IMR-90 (cell line): ENCODE results near the gene PLEKHG4. TPM values are rescaled to one million over a fixed set of nuclear protein-coding genes. Genes with fewer than 3 reads are reported as not detected.
A peak's percentile ranks its signal among the peaks of the same experiment; 100 is the strongest.

Source experiments
- ATAC-seq: fragments of 200-7000 bp; cut with Tn5 transposase; 2 replicates; pipeline ENCODE4 v1.9.1; 2020; ENCODE audit warnings: low read depth, mild to moderate bottlenecking, moderate library complexity
- BruUV-seq: library from RNA; stranded (reverse); fragments of 400-500 nt; replicated peaks from 2 replicates; lab custom pipeline; 2021; lab: Mats Ljungman, UMichigan
- CTCF ChIA-PET: fragments of 300-600 bp; formaldehyde crosslinking; extraction: SDS; loops from one replicate; lab custom pipeline; 2021; ENCODE audit warnings: antibody characterized with exemption; lab: Yijun Ruan, JAX
- POLR2A ChIA-PET: fragments of 300-600 bp; sonication (Branson Sonifier 250); formaldehyde crosslinking; loops from one replicate; lab custom pipeline; 2022; ENCODE audit warnings: antibody characterized with exemption; ENCODE audit not compliant: unreplicated experiment; lab: Charles Lee
- DNase-seq: peaks from one replicate; pipeline ENCODE4 v3.0.0; 2013
- H2AFZ ChIP-seq: replicated peaks from 2 replicates; pipeline ENCODE3; 2013; ENCODE audit warnings: low read length, mild to moderate bottlenecking; ENCODE audit not compliant: poor library complexity
- H2AK5ac ChIP-seq: 2 replicates; pipeline ENCODE4 v1.6.1; 2013; ENCODE audit warnings: low read depth, low read length, inconsistent platforms
- H2AK9ac ChIP-seq: replicated peaks from 2 replicates; pipeline ENCODE3; 2013; ENCODE audit warnings: mild to moderate bottlenecking, low read depth, low read length, moderate library complexity; ENCODE audit not compliant: poor library complexity
- H2BK120ac ChIP-seq: 2 replicates; pipeline ENCODE4 v1.6.1; 2013; ENCODE audit warnings: low read depth, low read length, inconsistent platforms
- H2BK15ac ChIP-seq: 3 replicates; pipeline ENCODE4 v1.6.1; 2013; ENCODE audit warnings: low read depth, low read length, inconsistent platforms
- H2BK20ac ChIP-seq: 2 replicates; pipeline ENCODE4 v1.6.1; 2013; ENCODE audit warnings: low read depth, mild to moderate bottlenecking, inconsistent platforms, low read length, moderate library complexity
- H2BK5ac ChIP-seq: 2 replicates; pipeline ENCODE4 v1.6.1; 2013; ENCODE audit warnings: mild to moderate bottlenecking, low read depth, low read length, inconsistent platforms; ENCODE audit not compliant: poor library complexity, severe bottlenecking
- H3K14ac ChIP-seq: replicated peaks from 2 replicates; pipeline ENCODE4 v1.6.1; 2013; ENCODE audit warnings: low read depth, low read length, inconsistent platforms
- H3K18ac ChIP-seq: 2 replicates; pipeline ENCODE4 v1.6.1; 2013; ENCODE audit warnings: low read depth, low read length, control low read depth
- H3K23ac ChIP-seq: 2 replicates; pipeline ENCODE4 v1.6.1; 2013; ENCODE audit warnings: low read depth, low read length, inconsistent platforms
- H3K27ac ChIP-seq: 2 replicates; pipeline ENCODE4 v1.5.1; 2013; ENCODE audit warnings: mild to moderate bottlenecking, control low read depth, low read length; ENCODE audit not compliant: insufficient read depth
- H3K27me3 ChIP-seq: 2 replicates; pipeline ENCODE4 v1.6.1; 2013; ENCODE audit warnings: low read length; ENCODE audit not compliant: control insufficient read depth, insufficient read depth
- H3K36me3 ChIP-seq: 2 replicates; pipeline ENCODE4 v1.6.1; 2013; ENCODE audit warnings: low read length, mixed read lengths; ENCODE audit not compliant: control insufficient read depth, insufficient read depth
- H3K4ac ChIP-seq: 2 replicates; pipeline ENCODE4 v1.6.1; 2013; ENCODE audit warnings: low read depth, low read length, inconsistent platforms
- H3K4me1 ChIP-seq: 2 replicates; pipeline ENCODE4 v1.6.1; 2013; ENCODE audit warnings: low read length, mixed read lengths; ENCODE audit not compliant: control insufficient read depth, insufficient read depth
- H3K4me2 ChIP-seq: 2 replicates; pipeline ENCODE4 v1.6.1; 2013; ENCODE audit warnings: low read depth, mild to moderate bottlenecking, control low read depth, low read length, moderate library complexity
- H3K4me3 ChIP-seq: 2 replicates; pipeline ENCODE4 v1.5.1; 2013; ENCODE audit warnings: low read depth, mild to moderate bottlenecking, control low read depth, low read length, moderate library complexity; ENCODE audit not compliant: insufficient read depth
- H3K56ac ChIP-seq: 2 replicates; pipeline ENCODE4 v1.6.1; 2013; ENCODE audit warnings: low read length, inconsistent platforms; ENCODE audit not compliant: insufficient read depth; ENCODE audit errors: extremely low read depth
- H3K79me1 ChIP-seq, 2 experiments: 2 replicates each; pipeline ENCODE4 v1.6.1; 2013; ENCODE audit warnings: low read length in 2 of 2, inconsistent platforms in 1 of 2, low read depth in 1 of 2
- H3K9ac ChIP-seq: 2 replicates; pipeline ENCODE4 v1.6.1; 2013; ENCODE audit warnings: low read depth, low read length, control low read depth
- H3K9me1 ChIP-seq: 2 replicates; pipeline ENCODE4 v1.6.1; 2013; ENCODE audit warnings: low read length, inconsistent platforms; ENCODE audit not compliant: insufficient read depth
- H3K9me3 ChIP-seq: 2 replicates; pipeline ENCODE4 v1.6.1; 2013; ENCODE audit warnings: low read length; ENCODE audit not compliant: control insufficient read depth, insufficient read depth
- H4K20me1 ChIP-seq: 2 replicates; pipeline ENCODE4 v1.6.1; 2013; ENCODE audit warnings: low read length, inconsistent platforms; ENCODE audit not compliant: insufficient read depth
- H4K5ac ChIP-seq: 2 replicates; pipeline ENCODE4 v1.6.1; 2013; ENCODE audit warnings: mild to moderate bottlenecking, low read depth, low read length, control low read depth
- H4K8ac ChIP-seq, 2 experiments: 2 replicates each; pipeline ENCODE4 v1.6.1; 2013; ENCODE audit warnings: low read depth in 2 of 2, low read length in 2 of 2, control low read depth in 1 of 2, inconsistent platforms in 1 of 2
- H4K91ac ChIP-seq: 2 replicates; pipeline ENCODE4 v1.6.1; 2013; ENCODE audit warnings: low read depth, low read length, inconsistent platforms; ENCODE audit not compliant: insufficient read depth
- BHLHE40 ChIP-seq: fragments of 150-350 bp; IDR thresholded peaks from 2 replicates; pipeline ENCODE4 v1.6.1; 2016; ENCODE audit warnings: mild to moderate bottlenecking, low read depth, low read length
- CEBPB ChIP-seq: IDR thresholded peaks from 2 replicates; pipeline ENCODE4 v1.6.1; 2012; ENCODE audit warnings: low read depth, low read length, improper control_type of control experiment
- MAFK ChIP-seq: IDR thresholded peaks from 2 replicates; pipeline ENCODE4 v1.6.1; 2012; ENCODE audit warnings: low read depth, low read length, improper control_type of control experiment
- RAD21 ChIP-seq: IDR thresholded peaks from 2 replicates; pipeline ENCODE4 v1.6.1; 2012; ENCODE audit warnings: low read length, improper control_type of control experiment
- RCOR1 ChIP-seq: IDR thresholded peaks from 2 replicates; pipeline ENCODE4 v1.6.1; 2012; ENCODE audit warnings: mild to moderate bottlenecking, low read length, improper control_type of control experiment; ENCODE audit not compliant: insufficient replicate concordance
- RFX5 ChIP-seq: IDR thresholded peaks from 2 replicates; pipeline ENCODE4 v1.8.0; 2012; ENCODE audit warnings: low read depth, mild to moderate bottlenecking, low read length, moderate library complexity
- WGBS, 2 experiments: methylation state at CpG; one replicate each; pipeline versions ENCODE4 v1.1.5 to v1.1.7; 2013; ENCODE audit warnings: missing lambda C conversion rate in 2 of 2; ENCODE audit not compliant: insufficient read length in 1 of 2; ENCODE audit errors: extremely low coverage in 2 of 2; 5-methylcytosine and 5-hydroxymethylcytosine counted together
- dilution Hi-C: fragments of 300-500 bp; cut with HindIII; formaldehyde crosslinking; loops from one replicate; pipeline ENCODE4 v1.14.3; 2018; ENCODE audit warnings: low sequenced_read_pairs; ENCODE audit not compliant: unreplicated experiment
- in situ Hi-C: fragments of 300-500 bp; cut with MboI; formaldehyde crosslinking; loops from 3 replicates; pipeline ENCODE4 v1.14.3; 2019; ENCODE audit warnings: low sequenced_read_pairs, inconsistent platforms, mixed read lengths
- intact Hi-C: fragments of 100-400 bp; cut with micrococcal nuclease; formaldehyde crosslinking; loops from 2 replicates; pipeline ENCODE4 v1.10.0; 2022
- polyA plus RNA-seq, 3 experiments: library from polyadenylated mRNA; depleted of rRNA; stranded (reverse); fragments of >200 nt; gene quantifications; 2 replicates each; pipeline ENCODE4 v1.2.3, GENCODE V29; 2012; ENCODE audit warnings: low replicate concordance in 1 of 3
- total RNA-seq: library from RNA; depleted of rRNA; stranded (reverse); fragments of >200 nt; gene quantifications from 2 replicates; pipeline ENCODE4 v1.2.3, GENCODE V29; 2012
- TF ChIP-seq, protein P1 (sequence below): conservative IDR thresholded peaks from 2 replicates; pipeline ENCODE4 v1.5.1; 2012; ENCODE audit warnings: mild to moderate bottlenecking, low read depth, low read length, improper control_type of control experiment

The PLEKHG4 gene
- total and polyA plus RNA-seq, 2 of the 4 experiments (the other 2 are of a cell fraction), result 14.0 to 50.7 TPM

GRCh38 chr16:67256701-67257230, 22.6 kb upstream of the PLEKHG4 start:
- DNase-seq, result no peak
- no peak overlapping the region for H3K18ac ChIP-seq
- no peaks in the 10 kb centered on the region for H3K27me3 ChIP-seq
- WGBS, 2 experiments, result 100% methylated on average over 1 of the region's 11 CpGs; no CpG with 5 or more reads in 1 of the 2 experiments
- POLR2A ChIA-PET, result no interaction called here
- no peak overlapping the region for H3K56ac ChIP-seq
- H3K4me2 ChIP-seq, result no peak overlapping the region
- no peak overlapping the region for H4K5ac ChIP-seq
- no peak overlapping the region for H3K27ac ChIP-seq
- no peak overlapping the region for H4K8ac ChIP-seq
- peaks cover 2% of the 10 kb centered on the region; the same call in 1 of the 2 replicates for H3K4me1 ChIP-seq
- H3K4ac ChIP-seq, result no peak overlapping the region
- H3K9me3 ChIP-seq, result no peaks in the 10 kb centered on the region
- no peak overlapping the region for H2BK120ac ChIP-seq
- no peak for ATAC-seq
- in situ Hi-C loops (loop anchor here (10.0 kb wide), 1 partner anchor 198 kb away; no protein-coding TSS in a partner anchor), dilution Hi-C loops (no loop called here), intact Hi-C loops (no loop called here)
- no peak overlapping the region for H2AFZ ChIP-seq
- H3K14ac ChIP-seq, result no peak overlapping the region
- no peak overlapping the region for H2BK5ac ChIP-seq
- no peak overlapping the region for H2BK20ac ChIP-seq
- H3K9ac ChIP-seq, result no peak overlapping the region
- no peak for TF ChIP-seq CEBPB
- no peak for TF ChIP-seq RCOR1
- no peak for TF ChIP-seq MAFK
- no peak for TF ChIP-seq RFX5
- TF ChIP-seq RAD21, result no peak
- no peak for TF ChIP-seq BHLHE40
- TF ChIP-seq, protein P1, sequence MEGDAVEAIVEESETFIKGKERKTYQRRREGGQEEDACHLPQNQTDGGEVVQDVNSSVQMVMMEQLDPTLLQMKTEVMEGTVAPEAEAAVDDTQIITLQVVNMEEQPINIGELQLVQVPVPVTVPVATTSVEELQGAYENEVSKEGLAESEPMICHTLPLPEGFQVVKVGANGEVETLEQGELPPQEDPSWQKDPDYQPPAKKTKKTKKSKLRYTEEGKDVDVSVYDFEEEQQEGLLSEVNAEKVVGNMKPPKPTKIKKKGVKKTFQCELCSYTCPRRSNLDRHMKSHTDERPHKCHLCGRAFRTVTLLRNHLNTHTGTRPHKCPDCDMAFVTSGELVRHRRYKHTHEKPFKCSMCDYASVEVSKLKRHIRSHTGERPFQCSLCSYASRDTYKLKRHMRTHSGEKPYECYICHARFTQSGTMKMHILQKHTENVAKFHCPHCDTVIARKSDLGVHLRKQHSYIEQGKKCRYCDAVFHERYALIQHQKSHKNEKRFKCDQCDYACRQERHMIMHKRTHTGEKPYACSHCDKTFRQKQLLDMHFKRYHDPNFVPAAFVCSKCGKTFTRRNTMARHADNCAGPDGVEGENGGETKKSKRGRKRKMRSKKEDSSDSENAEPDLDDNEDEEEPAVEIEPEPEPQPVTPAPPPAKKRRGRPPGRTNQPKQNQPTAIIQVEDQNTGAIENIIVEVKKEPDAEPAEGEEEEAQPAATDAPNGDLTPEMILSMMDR, result no peak
- CTCF ChIA-PET, result no interaction called here
- no peaks in the 10 kb centered on the region for H3K79me1 ChIP-seq
- peak overlapping the region; percentile 14 for H2AK9ac ChIP-seq
- no peak overlapping the region for H3K23ac ChIP-seq
- H4K91ac ChIP-seq, result no peak overlapping the region
- peaks cover 18% of the 10 kb centered on the region for H3K36me3 ChIP-seq
- H2AK5ac ChIP-seq, result no peak overlapping the region
- no peak overlapping the region for H3K4me3 ChIP-seq
- H2BK15ac ChIP-seq, result no peak overlapping the region
- no peaks in the 10 kb centered on the region for H3K9me1 ChIP-seq
- H4K20me1 ChIP-seq, result no peaks in the 10 kb centered on the region
- BruUV-seq, result no TSS peak
